DOHH2 (cell line): Measurements from ENCODE around the gene COX7A2.

Experiments used
- H3F3A ChIP-seq: fragments of 200-600 bp; sonication (generic), shearing (Covaris generic); 2 replicates; pipeline ENCODE4 v1.6.0; 2016; ENCODE audit warnings: antibody characterized with exemption, mild to moderate bottlenecking; ENCODE audit not compliant: control insufficient read depth, insufficient read depth
- H3K27ac ChIP-seq: fragments of 200-600 bp; sonication (generic); 2 replicates; pipeline ENCODE4 v1.5.1; 2014; ENCODE audit warnings: low read depth, mild to moderate bottlenecking, low read length, moderate library complexity
- H3K27me3 ChIP-seq: fragments of 200-600 bp; sonication (generic); 2 replicates; pipeline ENCODE4 v1.6.1; 2014; ENCODE audit warnings: mild to moderate bottlenecking, low read length, mixed read lengths; ENCODE audit not compliant: control insufficient read depth
- H3K36me3 ChIP-seq: fragments of 200-600 bp; sonication (generic); 2 replicates; pipeline ENCODE4 v1.6.1; 2014; ENCODE audit warnings: mild to moderate bottlenecking, low read length, moderate library complexity, mixed read lengths; ENCODE audit not compliant: control insufficient read depth
- H3K4me1 ChIP-seq: fragments of 200-600 bp; sonication (generic); 2 replicates; pipeline ENCODE4 v1.6.1; 2014; ENCODE audit warnings: mild to moderate bottlenecking, low read length, mixed read lengths; ENCODE audit not compliant: control insufficient read depth
- H3K4me2 ChIP-seq: fragments of 200-600 bp; sonication (generic); 2 replicates; pipeline ENCODE4 v1.6.0; 2014; ENCODE audit warnings: mild to moderate bottlenecking, low read length, moderate library complexity
- H3K4me3 ChIP-seq: fragments of 200-600 bp; sonication (generic); 2 replicates; pipeline ENCODE4 v1.5.1; 2014; ENCODE audit warnings: mild to moderate bottlenecking, low read length, mixed read lengths
- H3K79me2 ChIP-seq: fragments of 200-600 bp; sonication (generic); 2 replicates; pipeline ENCODE4 v1.6.1; 2014; ENCODE audit warnings: mild to moderate bottlenecking, low read length, mixed read lengths; ENCODE audit not compliant: control insufficient read depth
- H3K9me2 ChIP-seq: fragments of 200-600 bp; sonication (generic); replicated peaks from 2 replicates; pipeline ENCODE4 v1.6.1; 2014; ENCODE audit warnings: mild to moderate bottlenecking, low read length, mixed read lengths; ENCODE audit not compliant: control insufficient read depth
- H3K9me3 ChIP-seq: fragments of 200-600 bp; sonication (generic); 2 replicates; pipeline ENCODE4 v1.6.1; 2014; ENCODE audit warnings: antibody characterized with exemption, low read length, mixed read lengths; ENCODE audit not compliant: control insufficient read depth, insufficient read depth
- H4K20me1 ChIP-seq: fragments of 200-600 bp; sonication (generic); 2 replicates; pipeline ENCODE4 v1.6.0; 2014; ENCODE audit warnings: low read depth, mild to moderate bottlenecking, antibody characterized with exemption, low read length, moderate library complexity; ENCODE audit not compliant: control insufficient read depth, insufficient read depth
- CTCF ChIP-seq: fragments of 200-600 bp; sonication (generic); IDR thresholded peaks from one replicate; pipeline ENCODE4 v1.5.1; 2014; ENCODE audit warnings: antibody characterized with exemption, mild to moderate bottlenecking, low read depth, low read length; ENCODE audit not compliant: poor library complexity, severe bottlenecking
- EZH2phosphoT487 ChIP-seq: fragments of 200-600 bp; sonication (generic); IDR thresholded peaks from 2 replicates; pipeline ENCODE4 v1.6.1; 2017; ENCODE audit warnings: borderline replicate concordance, mild to moderate bottlenecking, antibody characterized with exemption, low read length, moderate library complexity, mixed read lengths

The COX7A2 gene

GRCh38 chr6:75222261-75222660, 21.3 kb downstream of the COX7A2 start:
- Histone ChIP-seq H3K4me1 (peaks cover 7% of the 10 kb centered on the region; the same call in 1 of the 2 replicates), H4K20me1 (no peaks in the 10 kb centered on the region), H3K27ac (no peak overlapping the region), H3K79me2 (no peaks in the 10 kb centered on the region), H3K4me2 (no peak overlapping the region), H3K4me3 (no peak overlapping the region), H3K9me2 (no peaks in the 10 kb centered on the region), H3K9me3 (no peaks in the 10 kb centered on the region), H3K36me3 (no peaks in the 10 kb centered on the region), H3F3A (no peaks in the 10 kb centered on the region), H3K27me3 (peaks cover 8% of the 10 kb centered on the region; the same call in 1 of the 2 replicates)
- TF ChIP-seq EZH2phosphoT487 = no peak
- TF ChIP-seq CTCF = no peak

- TF ChIP-seq EZH2phosphoT487 (no peak), CTCF (no peak)
- H3K4me1 ChIP-seq = peaks cover 2% of the 10 kb centered on the region; the same call in 1 of the 2 replicates
- H3K36me3 ChIP-seq = no peaks in the 10 kb centered on the region
- H3K9me3 ChIP-seq = no peaks in the 10 kb centered on the region
- peaks cover 13% of the 10 kb centered on the region for H3K27me3 ChIP-seq
- H3K9me2 ChIP-seq = no peaks in the 10 kb centered on the region
- H4K20me1 ChIP-seq = no peaks in the 10 kb centered on the region
- H3K27ac ChIP-seq = no peak overlapping the region
- H3F3A ChIP-seq = no peaks in the 10 kb centered on the region
- H3K4me3 ChIP-seq = no peak overlapping the region
- no peaks in the 10 kb centered on the region for H3K79me2 ChIP-seq
- H3K4me2 ChIP-seq = no peak overlapping the region
These were observed 22.5 kb downstream of the COX7A2 start for GRCh38 chr6:75221116-75221515.

- no peak overlapping the region for H3K4me3 ChIP-seq
- no peaks in the 10 kb centered on the region for H4K20me1 ChIP-seq
- peaks cover 13% of the 10 kb centered on the region for H3K27me3 ChIP-seq
- H3K79me2 ChIP-seq = no peaks in the 10 kb centered on the region
- TF ChIP-seq CTCF (no peak), EZH2phosphoT487 (no peak)
- no peaks in the 10 kb centered on the region for H3K4me1 ChIP-seq
- H3K9me2 ChIP-seq = no peaks in the 10 kb centered on the region
- H3K4me2 ChIP-seq = no peak overlapping the region
- no peaks in the 10 kb centered on the region for H3K36me3 ChIP-seq
- H3F3A ChIP-seq = no peaks in the 10 kb centered on the region
- no peaks in the 10 kb centered on the region for H3K9me3 ChIP-seq
- H3K27ac ChIP-seq = no peak overlapping the region
These were observed 23.2 kb downstream of the COX7A2 start for GRCh38 chr6:75220357-75220756.
